ENCODE measurements around the gene TEX29. TPM values are rescaled to one million over a fixed set of nuclear protein-coding genes. Genes with fewer than 3 reads are reported as not detected.

The TEX29 gene
- total RNA-seq, 4 donors from 2014 or later = not detected

GRCh38 chr13:111339366-111340143 is 19.1 kb downstream of the TEX29 start:
- intact Hi-C loops (cut with DNase I) = no loop called here
- 93 to 98% methylated on average over 25 to 29 of the region's 29 CpGs for WGBS, 2 donors
- Histone ChIP-seq H3K27me3 (no peaks in the 10 kb centered on the region), H3K4me1 (no peaks in the 10 kb centered on the region), H3K36me3 (no peaks in the 10 kb centered on the region), H3K9me3 (no peaks in the 10 kb centered on the region), H3K27ac (no peak overlapping the region), H3K4me3 (replicated peaks in 1 of 3) (no peak overlapping the region)
- no peak for DNase-seq
- TF ChIP-seq POLR2A (IDR thresholded peaks at IDR 0.05) (no peak), CTCF (IDR thresholded peaks at IDR 0.05) (no peak)

DNA sequence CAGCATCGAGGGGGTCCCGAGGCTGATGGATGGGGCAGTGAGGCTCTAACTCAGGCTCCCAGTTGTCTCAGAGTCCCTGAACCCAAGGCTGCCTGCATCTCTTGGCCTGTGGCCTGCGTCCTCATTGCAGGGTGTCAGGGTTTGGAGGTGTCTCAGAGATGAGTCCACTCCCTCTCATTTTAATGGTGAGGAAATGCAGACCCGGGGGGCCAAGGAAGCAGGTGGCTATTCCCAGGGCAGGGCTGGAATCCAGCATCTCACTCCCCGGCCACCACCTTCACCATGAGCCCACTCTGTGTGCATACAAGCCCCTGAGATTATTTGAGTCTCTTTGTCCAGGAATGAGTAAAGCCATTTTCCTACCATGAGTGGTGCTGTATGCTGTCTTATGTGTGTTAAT is 21.4 kb downstream of the TEX29 start:
- no peak for TF ChIP-seq CTCF (IDR thresholded peaks at IDR 0.05)
- no peak for TF ChIP-seq POLR2A (IDR thresholded peaks at IDR 0.05)
- Histone ChIP-seq H3K4me3 (replicated peaks in 1 of 3) (no peak overlapping the region), H3K4me1 (no peaks in the 10 kb centered on the region), H3K36me3 (no peaks in the 10 kb centered on the region), H3K27me3 (no peaks in the 10 kb centered on the region), H3K27ac (no peak overlapping the region), H3K9me3 (no peaks in the 10 kb centered on the region)
- WGBS, 2 donors = 87 to 94% methylated on average over 4 to 5 of the region's 5 CpGs
- intact Hi-C loops (cut with DNase I) = no loop called here
- no peak for DNase-seq

DNA sequence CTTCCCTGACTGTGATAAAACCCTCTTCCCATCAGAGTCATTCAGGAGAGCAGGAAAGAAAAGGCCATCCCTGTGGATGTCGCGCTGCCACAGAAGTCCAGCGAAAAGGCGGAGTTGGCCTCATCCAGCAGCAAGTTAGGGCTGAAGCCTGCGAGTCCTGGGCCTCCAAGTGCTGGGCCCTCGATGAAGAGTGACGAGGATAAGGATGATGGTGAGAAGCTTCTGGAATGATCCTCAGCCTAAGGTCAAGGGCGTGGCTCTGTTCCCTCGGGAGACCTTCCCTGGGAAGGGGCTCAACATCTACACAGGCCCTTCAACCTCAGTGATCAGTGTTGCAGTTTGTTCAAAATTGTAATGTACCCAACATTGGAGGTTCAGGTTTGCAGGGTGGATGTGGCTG is 22.3 kb downstream of the TEX29 start:
- H3K4me1 ChIP-seq = no peaks in the 10 kb centered on the region
- 90% methylated on average over 9 of the region's 9 CpGs for WGBS, 2 donors
- H3K36me3 ChIP-seq = no peaks in the 10 kb centered on the region
- no peak overlapping the region for H3K4me3 ChIP-seq (replicated peaks in 1 of 3)
- no peaks in the 10 kb centered on the region for H3K9me3 ChIP-seq
- no peaks in the 10 kb centered on the region for H3K27me3 ChIP-seq
- TF ChIP-seq CTCF (IDR thresholded peaks at IDR 0.05) = no peak
- no peak for TF ChIP-seq POLR2A (IDR thresholded peaks at IDR 0.05)
- H3K27ac ChIP-seq = no peak overlapping the region
- no peak for DNase-seq
- intact Hi-C loops (cut with DNase I) = no loop called here

GRCh38 chr13:111343186-111343805 is 22.9 kb downstream of the TEX29 start:
- intact Hi-C loops (cut with DNase I) = no loop called here
- Histone ChIP-seq H3K9me3 (no peaks in the 10 kb centered on the region), H3K27ac (no peak overlapping the region), H3K4me3 (replicated peaks in 1 of 3) (no peak overlapping the region), H3K36me3 (no peaks in the 10 kb centered on the region), H3K27me3 (no peaks in the 10 kb centered on the region), H3K4me1 (no peaks in the 10 kb centered on the region)
- 88% methylated on average over 6 to 10 of the region's 11 CpGs for WGBS, 2 donors
- no peak for DNase-seq
- TF ChIP-seq POLR2A (IDR thresholded peaks at IDR 0.05) (no peak), CTCF (IDR thresholded peaks at IDR 0.05) (no peak)

GRCh38 chr13:111344471-111345191 is 24.2 kb downstream of the TEX29 start:
- Histone ChIP-seq H3K27me3 (no peaks in the 10 kb centered on the region), H3K4me1 (no peaks in the 10 kb centered on the region), H3K27ac (no peak overlapping the region), H3K36me3 (no peaks in the 10 kb centered on the region), H3K4me3 (replicated peaks in 1 of 3) (no peak overlapping the region), H3K9me3 (no peaks in the 10 kb centered on the region)
- TF ChIP-seq POLR2A (IDR thresholded peaks at IDR 0.05) (no peak), CTCF (IDR thresholded peaks at IDR 0.05) (peak in 5 of 6 experiments; percentile 17 to 64 (median 47))
- intact Hi-C loops (cut with DNase I) = no loop called here
- peak; percentile 92 for DNase-seq
- WGBS, 2 donors = 48 to 49% methylated on average over 17 to 24 of the region's 25 CpGs
